HG03575 (cell line): ENCODE measurements around the gene LAMB4.

ENCODE experiments used
- ATAC-seq: cut with Tn5 transposase; IDR thresholded peaks from one replicate; pipeline ENCODE4 v1.9.1; 2021; ENCODE audit not compliant: unreplicated experiment, insufficient number of reproducible peaks, low FRiP score; ENCODE audit errors: extremely low read depth

Gene LAMB4

DNA sequence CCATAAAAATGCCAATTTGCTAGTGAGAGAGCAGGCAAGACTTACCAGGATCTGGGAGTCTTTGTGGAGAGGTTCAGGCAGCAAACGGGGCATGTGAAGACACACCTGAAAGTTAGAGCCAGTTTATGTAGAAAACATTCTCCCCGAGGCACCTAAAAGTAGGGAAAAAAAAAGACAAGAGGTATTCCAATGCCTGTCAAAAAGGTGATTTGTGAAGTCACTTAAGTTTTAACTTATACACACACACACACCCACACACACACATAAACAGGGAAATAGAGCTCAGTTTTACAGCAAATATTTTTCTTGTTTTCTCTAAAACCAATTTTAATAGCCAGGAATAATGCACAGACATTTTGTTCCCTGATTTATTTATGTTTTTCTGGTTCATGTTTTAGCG lies at the start of gene LAMB4:
LAMB4 (minus strand) TSS at position 101 of the 400 bp plus-strand sequence. CDS start 7,197 bp downstream, outside the sequence.
- ATAC-seq, result no peak

DNA sequence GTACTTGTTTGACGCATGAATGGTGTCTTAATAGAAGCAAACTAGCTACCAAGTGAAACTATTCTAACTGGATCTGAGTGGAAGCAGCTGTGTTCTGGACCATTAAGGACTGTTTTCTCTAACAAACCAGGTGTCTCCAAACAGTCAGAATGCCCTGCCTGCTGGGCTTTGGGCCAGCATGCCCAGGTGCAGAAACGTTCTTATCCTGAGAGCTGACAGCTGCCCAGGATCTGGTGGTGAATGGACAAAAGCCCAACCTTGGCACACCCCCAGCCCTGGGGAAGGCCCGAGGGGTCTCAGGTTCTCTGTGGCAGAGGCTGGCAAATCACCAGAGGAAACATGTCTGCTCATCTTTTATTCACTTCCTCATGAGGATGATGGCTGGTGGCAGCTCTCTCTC lies 48.2 kb upstream of the LAMB4 start:
- no peak for ATAC-seq

GRCh38 chr7:108171164-108171563 lies 41.0 kb upstream of the LAMB4 start:
- ATAC-seq, result no peak

- ATAC-seq, result no peak
Observed at GRCh38 chr7:108170251-108170650, 40.1 kb upstream of the LAMB4 start.

DNA sequence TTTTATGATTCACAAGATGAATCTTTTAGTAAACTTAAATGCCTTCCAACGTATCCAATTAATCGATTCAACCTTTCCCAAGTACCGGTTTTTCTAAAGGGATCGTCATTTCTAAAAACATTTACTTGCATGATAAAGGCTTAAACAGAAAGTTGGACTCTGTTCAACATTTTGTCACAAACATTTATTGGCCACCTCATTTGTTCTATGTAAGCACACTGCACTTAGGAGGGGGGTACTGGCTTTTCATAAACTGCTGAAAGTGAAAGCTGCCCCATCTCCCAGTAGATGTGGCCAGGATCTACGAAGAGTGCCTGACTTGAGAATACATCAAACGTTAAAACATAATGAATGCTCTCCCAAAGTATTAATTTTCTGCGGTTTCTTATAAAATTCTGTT lies 37.3 kb upstream of the LAMB4 start:
- ATAC-seq, result no peak

DNA sequence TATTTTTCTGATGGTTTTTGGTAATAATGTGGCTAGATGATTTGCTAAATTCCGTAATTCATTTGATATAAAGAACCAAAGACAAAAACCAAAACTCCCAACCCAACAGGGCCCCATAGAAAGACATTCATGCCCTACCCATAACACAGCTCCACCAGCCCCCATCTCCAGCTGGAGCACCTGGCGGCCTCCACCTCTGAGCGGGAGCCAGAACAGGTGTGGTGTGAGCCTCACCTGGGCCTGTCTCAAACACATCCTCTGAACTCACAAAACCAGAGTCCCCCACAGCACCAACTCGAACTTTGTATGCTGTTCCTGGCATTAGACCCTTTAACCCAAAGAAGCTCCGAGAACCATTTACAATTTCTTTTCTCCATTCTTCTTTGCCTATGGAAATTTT lies 36.5 kb upstream of the LAMB4 start:
- no peak for ATAC-seq

- ATAC-seq, result no peak
Observed at GRCh38 chr7:108165723-108166122, 35.6 kb upstream of the LAMB4 start.

DNA sequence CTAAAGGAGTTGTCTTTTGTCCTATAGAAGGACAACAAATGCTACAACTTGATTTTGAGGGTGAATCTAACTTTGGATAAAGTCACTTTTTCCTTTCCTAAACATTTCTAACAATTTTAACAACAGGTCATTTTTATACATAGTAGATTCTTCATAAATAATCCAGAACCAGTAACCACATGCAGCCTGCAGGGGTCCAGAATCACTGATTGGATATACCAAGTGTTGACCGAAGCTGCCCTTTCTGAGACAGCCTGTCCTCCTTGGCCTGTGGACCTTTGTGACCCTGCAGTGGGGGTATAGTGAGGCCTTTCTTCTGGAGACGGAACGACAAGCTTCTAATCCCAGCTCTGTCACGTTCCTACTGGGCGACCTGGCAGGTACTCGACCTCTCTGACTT lies 34.8 kb upstream of the LAMB4 start:
- ATAC-seq, result no peak

- ATAC-seq, result no peak
Observed at GRCh38 chr7:108164342-108164741, 34.2 kb upstream of the LAMB4 start.

GRCh38 chr7:108158776-108159175 lies 28.6 kb upstream of the LAMB4 start:
- no peak for ATAC-seq

DNA sequence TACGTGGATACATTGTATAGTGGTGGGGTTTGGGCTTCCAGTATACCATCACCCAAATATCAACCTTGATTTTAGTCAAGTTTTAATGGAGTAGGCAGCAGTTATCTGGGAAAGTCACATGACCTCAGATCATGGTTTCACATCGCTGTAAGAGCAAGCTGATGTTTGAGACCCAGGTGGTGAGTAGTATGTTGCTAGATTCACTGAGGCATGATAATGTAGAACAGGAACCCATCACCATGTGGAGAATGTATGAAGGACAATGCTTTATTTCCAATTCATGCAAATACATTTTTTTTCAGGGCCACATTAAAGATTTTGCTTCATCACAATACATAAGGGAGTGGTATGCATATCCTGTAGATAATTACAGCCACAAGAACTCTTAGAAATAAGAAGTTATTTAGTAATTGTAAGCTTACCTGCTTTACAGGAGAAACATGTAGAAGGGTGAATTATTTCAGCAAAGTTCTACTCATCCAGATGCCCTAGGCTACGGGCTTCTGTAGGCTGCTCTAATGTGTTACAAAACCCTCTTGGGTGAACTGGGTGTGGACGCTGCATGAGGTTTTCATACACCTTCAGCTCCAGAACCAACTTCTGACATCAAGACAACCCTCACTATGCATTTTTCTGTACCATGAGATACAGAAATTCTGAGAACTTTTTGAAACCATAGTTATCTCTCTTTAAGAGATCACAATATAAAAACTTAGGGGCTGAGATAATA lies 27.6 kb upstream of the LAMB4 start:
- no peak for ATAC-seq

- ATAC-seq, result no peak
Observed at GRCh38 chr7:108156897-108157605, 26.9 kb upstream of the LAMB4 start.

- no peak for ATAC-seq
Observed at GRCh38 chr7:108152198-108152597, 22.0 kb upstream of the LAMB4 start.

DNA sequence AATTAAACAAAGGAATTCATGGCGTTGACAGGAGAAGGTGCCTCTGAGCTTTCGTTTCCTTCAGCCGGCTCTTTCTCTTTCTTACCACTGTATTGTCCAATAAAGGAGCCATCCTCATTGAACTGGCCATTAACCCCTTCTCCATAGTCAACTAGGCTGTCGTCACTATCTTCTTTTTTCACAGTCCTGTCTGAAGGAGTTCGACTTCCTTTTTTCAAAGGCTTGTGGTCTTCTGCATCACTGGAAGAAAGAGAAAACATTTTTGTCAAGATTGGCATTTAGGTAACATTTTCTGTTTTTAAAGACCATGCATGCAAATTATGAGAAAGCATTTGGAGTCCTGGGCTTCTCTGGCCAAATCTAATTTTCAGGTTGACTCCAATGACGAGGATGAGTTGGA lies 19.7 kb upstream of the LAMB4 start:
- ATAC-seq, result no peak

GRCh38 chr7:108149119-108149518 lies 19.0 kb upstream of the LAMB4 start:
- ATAC-seq, result no peak

GRCh38 chr7:108147031-108147563 lies 16.9 kb upstream of the LAMB4 start:
- no peak for ATAC-seq

GRCh38 chr7:108146070-108146842 lies 16.1 kb upstream of the LAMB4 start:
- no peak for ATAC-seq

DNA sequence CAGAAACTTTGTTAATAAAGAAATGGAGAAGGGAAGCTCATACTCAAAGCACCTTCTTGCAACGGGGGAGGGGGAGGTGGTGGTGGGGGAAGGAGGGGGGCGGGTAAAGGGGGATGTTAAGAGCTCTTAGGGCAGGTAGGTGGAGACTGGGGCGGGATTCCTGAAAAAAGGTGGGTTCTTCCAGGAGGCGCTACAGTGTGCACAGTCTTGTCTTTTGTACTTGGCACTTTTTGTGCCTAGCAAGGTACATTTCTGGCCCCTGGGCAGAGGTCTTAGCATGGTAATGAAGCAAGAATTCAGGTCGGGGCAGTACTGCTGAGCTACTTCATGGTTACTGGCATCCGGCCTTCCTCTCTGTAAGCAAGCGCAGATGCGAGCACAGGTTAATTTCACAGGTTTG lies 15.2 kb upstream of the LAMB4 start:
- ATAC-seq, result no peak

GRCh38 chr7:108144931-108145330 lies 14.8 kb upstream of the LAMB4 start:
- ATAC-seq, result no peak
